DOHH2 (cell line): Measurements from ENCODE around the gene CCDC112.

Experiments used
- H3F3A ChIP-seq: fragments of 200-600 bp; sonication (generic), shearing (Covaris generic); 2 replicates; pipeline ENCODE4 v1.6.0; 2016; ENCODE audit warnings: antibody characterized with exemption, mild to moderate bottlenecking; ENCODE audit not compliant: control insufficient read depth, insufficient read depth
- H3K27ac ChIP-seq: fragments of 200-600 bp; sonication (generic); 2 replicates; pipeline ENCODE4 v1.5.1; 2014; ENCODE audit warnings: low read depth, mild to moderate bottlenecking, low read length, moderate library complexity
- H3K27me3 ChIP-seq: fragments of 200-600 bp; sonication (generic); 2 replicates; pipeline ENCODE4 v1.6.1; 2014; ENCODE audit warnings: mild to moderate bottlenecking, low read length, mixed read lengths; ENCODE audit not compliant: control insufficient read depth
- H3K36me3 ChIP-seq: fragments of 200-600 bp; sonication (generic); 2 replicates; pipeline ENCODE4 v1.6.1; 2014; ENCODE audit warnings: mild to moderate bottlenecking, low read length, moderate library complexity, mixed read lengths; ENCODE audit not compliant: control insufficient read depth
- H3K4me1 ChIP-seq: fragments of 200-600 bp; sonication (generic); 2 replicates; pipeline ENCODE4 v1.6.1; 2014; ENCODE audit warnings: mild to moderate bottlenecking, low read length, mixed read lengths; ENCODE audit not compliant: control insufficient read depth
- H3K4me2 ChIP-seq: fragments of 200-600 bp; sonication (generic); 2 replicates; pipeline ENCODE4 v1.6.0; 2014; ENCODE audit warnings: mild to moderate bottlenecking, low read length, moderate library complexity
- H3K4me3 ChIP-seq: fragments of 200-600 bp; sonication (generic); 2 replicates; pipeline ENCODE4 v1.5.1; 2014; ENCODE audit warnings: mild to moderate bottlenecking, low read length, mixed read lengths
- H3K79me2 ChIP-seq: fragments of 200-600 bp; sonication (generic); 2 replicates; pipeline ENCODE4 v1.6.1; 2014; ENCODE audit warnings: mild to moderate bottlenecking, low read length, mixed read lengths; ENCODE audit not compliant: control insufficient read depth
- H3K9me2 ChIP-seq: fragments of 200-600 bp; sonication (generic); replicated peaks from 2 replicates; pipeline ENCODE4 v1.6.1; 2014; ENCODE audit warnings: mild to moderate bottlenecking, low read length, mixed read lengths; ENCODE audit not compliant: control insufficient read depth
- H3K9me3 ChIP-seq: fragments of 200-600 bp; sonication (generic); 2 replicates; pipeline ENCODE4 v1.6.1; 2014; ENCODE audit warnings: antibody characterized with exemption, low read length, mixed read lengths; ENCODE audit not compliant: control insufficient read depth, insufficient read depth
- H4K20me1 ChIP-seq: fragments of 200-600 bp; sonication (generic); 2 replicates; pipeline ENCODE4 v1.6.0; 2014; ENCODE audit warnings: low read depth, mild to moderate bottlenecking, antibody characterized with exemption, low read length, moderate library complexity; ENCODE audit not compliant: control insufficient read depth, insufficient read depth
- CTCF ChIP-seq: fragments of 200-600 bp; sonication (generic); IDR thresholded peaks from one replicate; pipeline ENCODE4 v1.5.1; 2014; ENCODE audit warnings: antibody characterized with exemption, mild to moderate bottlenecking, low read depth, low read length; ENCODE audit not compliant: poor library complexity, severe bottlenecking
- EZH2phosphoT487 ChIP-seq: fragments of 200-600 bp; sonication (generic); IDR thresholded peaks from 2 replicates; pipeline ENCODE4 v1.6.1; 2017; ENCODE audit warnings: borderline replicate concordance, mild to moderate bottlenecking, antibody characterized with exemption, low read length, moderate library complexity, mixed read lengths

CCDC112 gene

GRCh38 chr5:115337882-115338281 is 41.4 kb upstream of the CCDC112 start:
- Histone ChIP-seq H3K27ac (no peak overlapping the region), H3K36me3 (no peaks in the 10 kb centered on the region), H3K4me3 (no peak overlapping the region), H3K4me2 (no peak overlapping the region), H3K27me3 (no peaks in the 10 kb centered on the region), H3K9me2 (no peaks in the 10 kb centered on the region), H3F3A (no peaks in the 10 kb centered on the region), H4K20me1 (no peaks in the 10 kb centered on the region), H3K9me3 (no peaks in the 10 kb centered on the region), H3K4me1 (no peaks in the 10 kb centered on the region), H3K79me2 (no peaks in the 10 kb centered on the region)
- TF ChIP-seq EZH2phosphoT487 (no peak), CTCF (no peak)

- H3K36me3 ChIP-seq = no peaks in the 10 kb centered on the region
These were observed 40.5 kb upstream of the CCDC112 start for GRCh38 chr5:115336964-115337363.

GRCh38 chr5:115336201-115336720 is 39.8 kb upstream of the CCDC112 start:
- H3K4me1 ChIP-seq = no peaks in the 10 kb centered on the region
- no peaks in the 10 kb centered on the region for H3K27me3 ChIP-seq
- no peaks in the 10 kb centered on the region for H4K20me1 ChIP-seq
- no peaks in the 10 kb centered on the region for H3K79me2 ChIP-seq
- H3K4me2 ChIP-seq = no peak overlapping the region
- no peaks in the 10 kb centered on the region for H3K9me3 ChIP-seq
- H3K36me3 ChIP-seq = no peaks in the 10 kb centered on the region
- H3K27ac ChIP-seq = no peak overlapping the region
- H3K9me2 ChIP-seq = no peaks in the 10 kb centered on the region
- TF ChIP-seq EZH2phosphoT487 (no peak), CTCF (no peak)
- H3F3A ChIP-seq = no peaks in the 10 kb centered on the region
- H3K4me3 ChIP-seq = no peak overlapping the region

More at GRCh38 chr5:115336964-115337363, 40.5 kb upstream of the CCDC112 start:
- Histone ChIP-seq H3K79me2 (no peaks in the 10 kb centered on the region), H3K9me2 (no peaks in the 10 kb centered on the region), H3K27me3 (no peaks in the 10 kb centered on the region), H4K20me1 (no peaks in the 10 kb centered on the region), H3K4me2 (no peak overlapping the region), H3K4me3 (no peak overlapping the region), H3K27ac (no peak overlapping the region), H3K9me3 (no peaks in the 10 kb centered on the region), H3K4me1 (no peaks in the 10 kb centered on the region), H3F3A (no peaks in the 10 kb centered on the region)
- no peak for TF ChIP-seq CTCF
- TF ChIP-seq EZH2phosphoT487 = no peak

GRCh38 chr5:115335301-115335700 is 38.8 kb upstream of the CCDC112 start:
- Histone ChIP-seq H3K36me3 (no peaks in the 10 kb centered on the region), H3K9me3 (no peaks in the 10 kb centered on the region), H3K79me2 (no peaks in the 10 kb centered on the region), H4K20me1 (no peaks in the 10 kb centered on the region), H3K9me2 (no peaks in the 10 kb centered on the region), H3K4me2 (no peak overlapping the region), H3K27ac (no peak overlapping the region), H3F3A (no peaks in the 10 kb centered on the region), H3K4me3 (no peak overlapping the region), H3K27me3 (no peaks in the 10 kb centered on the region), H3K4me1 (no peaks in the 10 kb centered on the region)
- TF ChIP-seq CTCF = no peak
- TF ChIP-seq EZH2phosphoT487 = no peak
